ENCODE data around the gene OR10G3.

- TF ChIP-seq POLR2A (IDR thresholded peaks at IDR 0.05): no peak
- no peak for TF ChIP-seq POLR2AphosphoS5 (IDR thresholded peaks at IDR 0.05)
- TF ChIP-seq CTCF (IDR thresholded peaks at IDR 0.05): no peak
Measured at GRCh38 chr14:21626491-21627230, 46.8 kb upstream of the OR10G3 start.
